Activated T-cell treated with anti-CD3 and anti-CD28 coated beads, Interleukin-2, amount 50 U/mL, for 4 hours (primary cell): Measurements from ENCODE around the gene CFAP77. TPM values are rescaled to one million over a fixed set of nuclear protein-coding genes. Genes with fewer than 3 reads are reported as not detected.
"Not testable (repeated sequence)": the region's sequence is repeated elsewhere in the genome, so short reads cannot be mapped to it uniquely, and the experiment has no call there.

Source experiments
- ATAC-seq, 2 donors: fragments of 200-7000 bp; cut with Tn5 transposase; one replicate each; pipeline ENCODE4 v1.10.0; 2021
- DNase-seq: peaks from one replicate; pipeline ENCODE4 v3.0.0-alpha.2; 2020
- H3K27me3 Mint-ChIP-seq: one replicate; pipeline ENCODE4 v1.8.0; 2021; ENCODE audit warnings: low read depth, mixed read lengths
- H3K36me3 Mint-ChIP-seq: one replicate; pipeline ENCODE4 v1.8.0; 2022; ENCODE audit warnings: mixed read lengths; ENCODE audit not compliant: insufficient read depth
- H3K4me1 Mint-ChIP-seq: one replicate; pipeline ENCODE4 v1.8.0; 2021; ENCODE audit warnings: low read depth, mixed read lengths
- H3K4me3 Mint-ChIP-seq: one replicate; pipeline ENCODE4 v1.8.0; 2021; ENCODE audit warnings: mild to moderate bottlenecking, moderate library complexity, mixed read lengths
- H3K9me3 Mint-ChIP-seq: one replicate; pipeline ENCODE4 v1.8.0; 2021; ENCODE audit warnings: mixed read lengths
- total RNA-seq, 3 donors: library from RNA; stranded (reverse); gene quantifications; one replicate each; pipeline ENCODE4 v1.2.1, GENCODE V29; 2021

The CFAP77 gene
- not detected for total RNA-seq

DNA sequence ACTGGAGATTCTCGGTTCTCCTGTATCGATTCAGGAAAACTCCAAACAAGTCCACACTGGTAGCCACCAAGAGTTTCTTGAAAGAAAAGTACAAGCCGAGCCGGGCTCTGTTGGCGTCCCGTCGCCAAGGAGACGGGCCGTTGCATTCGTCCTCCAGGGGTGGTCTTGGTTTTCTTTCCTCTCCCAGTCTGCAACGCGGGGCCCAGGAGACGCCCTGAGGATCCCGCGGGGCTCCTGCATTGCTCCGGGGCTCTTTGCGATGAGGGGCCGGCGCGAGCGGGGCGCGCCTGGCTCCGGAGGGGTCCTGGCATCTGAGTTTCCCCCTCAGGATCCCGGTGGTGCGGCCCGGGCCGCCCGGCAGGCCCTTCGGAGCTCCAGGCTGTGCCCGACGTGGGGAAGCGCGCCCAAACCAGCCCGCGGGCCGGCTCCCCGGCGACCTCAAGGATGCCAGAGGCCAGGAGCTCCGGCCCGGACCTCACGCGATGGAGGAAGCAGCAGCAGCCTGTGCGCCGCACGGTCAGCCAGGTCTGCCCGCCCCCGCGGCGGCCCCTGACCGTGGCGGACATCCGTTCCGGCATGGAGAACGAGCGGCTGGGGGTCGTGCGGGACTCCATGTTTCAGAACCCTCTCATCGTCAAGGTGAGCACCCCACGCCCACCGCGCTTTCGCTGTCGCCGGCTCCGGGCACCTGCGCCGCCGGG is at the start of gene CFAP77:
CFAP77 (plus strand) TSS at position 384 of the 701 bp plus-strand sequence; CDS start at position 445, 61 bp downstream.
- Mint-ChIP-seq H3K9me3 (no peaks in the 10 kb centered on the region), H3K4me1 (peaks cover 42% of the 10 kb centered on the region), H3K36me3 (peaks cover 3% of the 10 kb centered on the region), H3K4me3 (peak within 1 kb of the TSS; percentile 73), H3K27me3 (peaks cover 37% of the 10 kb centered on the region)
- DNase-seq (peak; percentile 20), ATAC-seq (peak; percentile 50)

DNA sequence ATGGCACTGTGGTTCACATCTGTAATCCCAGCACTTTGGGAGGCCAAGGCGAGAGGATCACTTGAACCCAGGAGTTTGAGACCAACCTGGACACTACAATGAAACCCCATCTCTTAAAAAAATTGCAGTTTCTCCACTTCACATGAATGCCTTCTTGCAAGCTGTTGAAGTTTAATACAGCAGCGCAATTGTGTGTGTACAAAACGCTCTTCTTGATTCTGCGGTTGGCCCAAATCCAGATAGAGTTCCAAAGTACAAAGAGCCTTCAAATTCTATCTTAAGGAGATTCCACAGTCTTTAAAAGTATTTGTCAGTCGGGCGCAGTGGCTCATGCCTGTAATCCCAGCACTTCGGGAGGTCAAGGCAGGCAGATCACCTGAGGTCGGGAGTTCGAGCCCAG is 45.9 kb upstream of the CFAP77 start:
- DNase-seq (no peak), ATAC-seq (no peak)
- Mint-ChIP-seq H3K4me1 (no peaks in the 10 kb centered on the region), H3K36me3 (no peaks in the 10 kb centered on the region), H3K4me3 (no peak overlapping the region), H3K27me3 (no peaks in the 10 kb centered on the region), H3K9me3 (no peaks in the 10 kb centered on the region)

DNA sequence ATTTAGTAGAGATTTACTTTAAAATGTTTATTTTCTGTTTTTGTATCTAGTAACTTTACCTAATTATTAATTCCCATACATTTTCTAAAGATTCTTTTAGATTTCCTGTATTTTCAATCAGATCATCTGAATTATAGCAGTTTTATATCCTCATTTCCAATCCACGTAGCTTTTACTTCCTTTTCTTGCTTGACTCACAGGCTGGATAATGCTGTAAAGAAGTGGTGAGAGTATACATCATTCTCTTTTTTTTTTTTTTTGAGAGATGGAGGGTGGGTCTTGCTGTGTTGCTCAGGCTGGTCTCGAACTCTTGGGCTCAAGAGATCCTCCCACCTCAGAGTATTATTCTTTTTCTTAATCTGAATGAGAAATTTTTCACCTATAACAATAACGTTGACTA is 44.0 kb upstream of the CFAP77 start:
- Mint-ChIP-seq H3K9me3 (no peaks in the 10 kb centered on the region), H3K4me3 (no peak overlapping the region), H3K27me3 (no peaks in the 10 kb centered on the region), H3K4me1 (no peaks in the 10 kb centered on the region), H3K36me3 (peaks cover 1% of the 10 kb centered on the region)
- DNase-seq (no peak), ATAC-seq (no peak)

DNA sequence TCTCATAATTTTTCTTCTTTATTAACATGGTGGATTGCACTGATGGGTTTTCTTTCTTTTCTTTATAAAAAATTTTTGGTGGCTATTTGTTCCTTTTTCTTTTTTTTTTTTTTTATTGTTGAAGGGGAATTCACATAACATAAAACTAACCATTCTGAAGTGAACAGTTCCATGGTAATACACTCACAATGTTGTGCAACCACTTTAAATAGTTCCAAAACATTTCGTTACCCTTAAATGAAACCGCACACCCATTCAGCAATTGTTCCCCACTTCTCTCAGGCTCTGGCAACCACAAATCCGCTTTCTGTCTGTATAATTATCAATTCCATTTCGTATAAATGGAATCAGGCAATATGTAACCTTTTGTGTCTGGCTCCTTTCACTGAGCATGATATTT is 43.5 kb upstream of the CFAP77 start:
- H3K36me3 Mint-ChIP-seq: peaks cover 1% of the 10 kb centered on the region
- H3K27me3 Mint-ChIP-seq: no peaks in the 10 kb centered on the region
- no peak for ATAC-seq
- DNase-seq: no peak
- H3K4me3 Mint-ChIP-seq: no peak overlapping the region
- H3K4me1 Mint-ChIP-seq: no peaks in the 10 kb centered on the region
- H3K9me3 Mint-ChIP-seq: no peaks in the 10 kb centered on the region

DNA sequence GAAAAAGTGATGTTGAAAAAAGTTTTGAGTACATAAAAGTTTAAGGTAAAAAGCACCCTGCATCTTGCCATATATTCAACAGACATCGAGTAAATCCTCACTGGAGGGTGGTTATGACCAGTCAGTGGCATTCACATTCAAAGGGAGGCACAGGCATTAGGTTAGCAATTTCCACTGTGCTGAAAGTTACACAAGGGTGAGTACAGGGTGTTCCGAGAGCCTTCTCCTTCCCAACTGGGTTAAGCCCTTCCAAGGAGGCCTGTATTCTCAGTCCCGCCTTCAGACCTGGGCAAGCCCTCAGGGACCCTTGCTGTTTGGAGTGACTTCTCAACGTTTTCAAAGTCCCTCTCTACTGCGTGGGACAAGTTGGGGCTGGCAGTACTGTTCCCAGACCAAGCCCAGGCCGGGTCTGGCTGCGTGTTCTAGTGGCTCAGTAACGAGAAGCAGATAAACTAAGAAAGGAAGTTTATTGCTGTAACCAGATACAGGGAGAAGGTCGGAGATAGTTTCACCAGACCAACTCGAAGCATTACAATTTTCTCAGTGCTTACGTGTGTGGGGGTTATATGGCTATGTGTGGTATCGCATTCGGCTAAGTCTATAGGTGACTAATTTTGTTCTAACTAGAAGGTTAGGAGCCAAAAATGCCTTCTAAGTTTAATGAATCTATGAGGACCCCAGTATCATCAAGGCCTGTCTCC is 42.2 kb upstream of the CFAP77 start:
- Mint-ChIP-seq H3K9me3 (no peaks in the 10 kb centered on the region), H3K27me3 (no peaks in the 10 kb centered on the region), H3K36me3 (peaks cover 6% of the 10 kb centered on the region), H3K4me3 (no peak overlapping the region), H3K4me1 (peaks cover 7% of the 10 kb centered on the region)
- ATAC-seq: no peak
- no peak for DNase-seq

DNA sequence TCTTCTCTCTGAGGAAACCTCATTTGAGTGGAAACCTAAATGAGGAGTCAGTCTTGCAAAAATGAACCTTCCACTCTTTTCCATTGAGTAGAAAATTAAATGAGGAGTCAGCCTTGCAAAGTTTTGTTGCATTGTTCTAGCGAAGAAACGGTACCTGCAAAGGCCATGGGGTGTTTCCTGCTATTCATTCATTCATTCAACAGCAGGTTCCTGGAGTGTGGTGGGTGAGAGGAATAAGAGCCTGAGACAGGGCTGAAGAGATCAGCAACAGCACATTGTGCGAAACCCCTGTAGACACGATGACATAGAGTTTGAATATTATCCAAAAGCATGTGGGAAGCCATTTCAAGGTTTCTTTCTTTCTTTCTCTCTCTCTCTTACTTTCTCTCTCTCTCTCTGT is 40.6 kb upstream of the CFAP77 start:
- DNase-seq (no peak), ATAC-seq (no peak)
- no peak overlapping the region for H3K4me3 Mint-ChIP-seq
- no peaks in the 10 kb centered on the region for H3K27me3 Mint-ChIP-seq
- H3K9me3 Mint-ChIP-seq: no peaks in the 10 kb centered on the region
- peaks cover 16% of the 10 kb centered on the region for H3K4me1 Mint-ChIP-seq
- H3K36me3 Mint-ChIP-seq: peaks cover 6% of the 10 kb centered on the region

DNA sequence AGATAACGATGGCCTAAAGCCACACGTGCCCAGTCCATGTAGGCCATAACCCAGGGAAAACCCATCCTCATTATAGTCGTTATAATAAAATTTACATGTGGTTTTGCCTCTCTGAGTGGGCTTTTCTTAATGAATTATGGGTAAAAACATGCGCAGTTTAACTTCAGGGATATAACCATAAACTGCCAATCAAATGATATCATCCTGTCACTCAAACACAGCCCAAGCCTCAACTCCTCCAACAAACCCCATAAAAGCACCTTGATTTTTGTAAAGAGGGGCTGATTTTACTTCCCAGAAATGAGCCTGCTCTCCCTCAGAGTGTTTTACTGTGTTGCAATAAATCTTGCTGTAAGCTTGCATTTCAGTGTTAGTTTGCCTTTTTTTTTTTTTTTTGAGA is 39.4 kb upstream of the CFAP77 start:
- DNase-seq: no peak
- Mint-ChIP-seq H3K4me3 (no peak overlapping the region), H3K36me3 (peaks cover 10% of the 10 kb centered on the region), H3K27me3 (no peaks in the 10 kb centered on the region), H3K4me1 (peaks cover 16% of the 10 kb centered on the region), H3K9me3 (no peaks in the 10 kb centered on the region)
- ATAC-seq: no peak

DNA sequence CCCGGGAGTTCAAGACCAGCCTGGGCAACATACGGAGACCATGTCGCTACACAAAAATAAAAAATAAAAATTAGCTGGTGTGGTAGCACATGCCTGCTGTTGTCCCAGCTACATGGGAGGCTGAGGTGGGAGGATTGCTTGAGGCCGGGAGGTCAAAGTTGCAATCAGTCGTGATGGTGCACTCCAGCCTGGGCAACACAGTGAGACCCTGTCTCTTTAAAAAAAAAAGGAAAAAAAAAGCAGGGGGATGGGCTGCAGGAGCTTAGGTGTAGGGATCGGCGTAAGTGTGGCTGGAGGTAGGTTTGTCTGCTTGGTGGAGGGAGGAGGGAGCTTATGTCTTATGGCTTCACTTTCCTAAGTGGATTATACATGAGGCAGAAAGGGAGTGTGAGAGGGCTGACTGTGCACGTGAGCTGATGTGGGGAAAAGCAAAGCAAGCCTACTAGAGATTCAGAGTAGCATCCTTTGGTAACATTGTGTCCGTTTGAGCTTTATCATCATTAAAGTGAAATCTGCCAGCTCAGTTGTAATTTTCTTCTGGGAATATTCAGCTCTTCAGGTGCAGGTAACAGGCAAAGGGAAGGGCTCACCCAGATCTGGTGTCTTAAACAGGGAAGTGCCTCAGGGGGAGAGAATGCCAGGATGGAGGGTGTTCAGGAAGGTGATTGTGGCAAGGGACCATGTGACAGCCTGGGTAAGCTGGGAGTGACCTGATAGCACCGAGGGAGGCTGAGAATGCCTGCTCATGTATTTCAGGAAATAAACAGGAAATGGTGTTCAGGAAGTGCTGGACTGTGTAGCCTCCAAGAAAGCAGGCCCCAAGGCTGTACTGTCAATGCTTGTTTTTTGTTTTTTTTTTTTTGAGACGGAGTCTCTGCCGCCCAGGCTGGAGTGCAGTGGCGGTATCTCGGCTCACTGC is 37.6 kb upstream of the CFAP77 start:
- ATAC-seq (no peak), DNase-seq (no peak)
- no peak overlapping the region for H3K4me3 Mint-ChIP-seq
- H3K27me3 Mint-ChIP-seq: no peaks in the 10 kb centered on the region
- H3K4me1 Mint-ChIP-seq: peaks cover 16% of the 10 kb centered on the region
- H3K36me3 Mint-ChIP-seq: peaks cover 18% of the 10 kb centered on the region
- no peaks in the 10 kb centered on the region for H3K9me3 Mint-ChIP-seq

DNA sequence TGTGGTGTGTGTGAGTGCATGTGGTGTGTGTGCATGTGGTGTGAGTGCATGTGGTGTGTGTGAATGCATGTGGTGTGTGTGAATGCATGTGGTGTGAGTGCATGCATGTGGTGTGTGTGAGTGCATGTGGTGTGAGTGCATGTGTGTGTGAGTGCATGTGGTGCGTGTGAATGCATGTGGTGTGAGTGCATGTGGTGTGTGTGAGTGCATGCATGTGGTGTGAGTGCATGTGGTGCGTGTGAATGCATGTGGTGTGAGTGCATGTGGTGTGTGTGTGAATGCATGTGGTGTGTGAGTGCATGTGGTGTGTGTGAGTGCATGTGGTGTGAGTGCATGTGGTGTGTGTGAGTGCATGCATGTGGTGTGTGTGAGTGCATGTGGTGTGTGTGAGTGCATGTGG is 32.2 kb upstream of the CFAP77 start:
- H3K4me3 Mint-ChIP-seq, ATAC-seq, H3K9me3 Mint-ChIP-seq, DNase-seq, H3K27me3 Mint-ChIP-seq: not testable (repeated sequence)
- Mint-ChIP-seq H3K4me1 (peaks cover 20% of the 10 kb centered on the region), H3K36me3 (peaks cover 17% of the 10 kb centered on the region)

DNA sequence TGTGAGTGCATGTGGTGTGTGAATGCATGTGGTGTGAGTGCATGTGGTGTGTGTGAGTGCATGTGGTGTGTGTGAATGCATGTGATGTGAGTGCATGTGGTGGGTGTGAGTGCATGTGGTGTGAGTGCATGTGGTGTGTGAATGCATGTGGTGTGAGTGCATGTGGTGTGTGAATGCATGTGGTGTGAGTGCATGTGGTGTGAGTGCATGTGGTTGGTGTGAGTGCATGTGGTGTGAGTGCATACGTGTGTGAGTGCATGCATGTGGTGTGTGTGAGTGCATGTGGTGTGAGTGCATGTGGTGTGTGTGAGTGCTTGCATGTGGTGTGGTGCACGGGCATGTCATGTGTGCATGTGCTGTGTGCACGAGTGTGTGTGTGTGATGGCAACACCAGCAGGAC is 31.6 kb upstream of the CFAP77 start:
- H3K9me3 Mint-ChIP-seq, H3K4me3 Mint-ChIP-seq, H3K27me3 Mint-ChIP-seq, ATAC-seq, DNase-seq: not testable (repeated sequence)
- peaks cover 17% of the 10 kb centered on the region for H3K4me1 Mint-ChIP-seq
- peaks cover 19% of the 10 kb centered on the region for H3K36me3 Mint-ChIP-seq

DNA sequence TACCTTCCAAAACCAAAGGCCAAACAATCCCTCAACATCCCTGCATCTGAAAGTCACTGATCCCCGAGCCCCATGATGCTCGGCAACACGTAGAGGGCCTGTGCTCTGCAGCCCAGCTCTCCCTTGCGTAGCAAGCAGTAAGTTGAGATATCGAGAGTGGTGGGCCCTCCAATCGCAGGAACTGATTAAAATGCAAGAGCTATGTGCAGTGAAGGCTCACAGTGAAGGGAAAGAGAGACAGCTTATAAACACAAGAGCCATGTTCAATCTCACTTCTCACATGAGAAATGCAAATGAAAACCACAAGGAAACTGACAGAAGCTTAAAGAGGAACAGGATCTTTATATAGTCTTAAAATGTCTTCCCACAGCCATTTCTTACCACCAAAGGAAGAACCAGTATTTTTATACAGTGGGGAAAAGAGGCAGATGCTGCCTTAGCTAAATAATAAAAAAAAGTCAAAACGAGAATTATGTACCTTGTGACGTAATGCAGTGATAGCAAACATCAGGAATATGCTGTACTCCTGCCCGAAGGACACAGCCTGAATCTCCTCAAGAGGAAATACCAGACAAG is 28.0 kb upstream of the CFAP77 start:
- Mint-ChIP-seq H3K9me3 (no peaks in the 10 kb centered on the region), H3K4me3 (no peak overlapping the region), H3K27me3 (no peaks in the 10 kb centered on the region), H3K4me1 (peaks cover 25% of the 10 kb centered on the region), H3K36me3 (peaks cover 23% of the 10 kb centered on the region)
- DNase-seq (no peak), ATAC-seq (no peak)

DNA sequence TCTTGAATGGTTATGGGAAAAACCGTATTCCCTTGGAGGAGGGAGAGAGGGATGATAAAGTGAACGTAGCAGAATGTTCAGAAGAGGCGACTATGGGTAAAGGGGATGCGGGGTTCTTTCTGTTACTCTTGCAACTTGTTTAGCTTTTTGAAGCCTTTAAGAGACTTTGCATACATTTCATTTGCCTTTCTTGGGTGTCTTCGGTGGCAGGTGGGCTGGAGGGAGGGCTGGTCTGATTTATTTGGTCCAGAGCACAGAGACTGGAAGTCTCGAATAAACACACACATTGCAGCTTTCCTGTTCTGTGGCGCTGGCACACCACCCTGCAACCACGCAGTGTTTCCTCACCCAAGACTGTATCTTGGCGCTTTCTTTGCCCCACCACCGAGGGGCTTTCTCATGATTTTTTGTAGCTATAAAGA is 26.5 kb upstream of the CFAP77 start:
- DNase-seq (no peak), ATAC-seq (no peak)
- peaks cover 25% of the 10 kb centered on the region for H3K4me1 Mint-ChIP-seq
- H3K4me3 Mint-ChIP-seq: no peak overlapping the region
- no peaks in the 10 kb centered on the region for H3K9me3 Mint-ChIP-seq
- peaks cover 32% of the 10 kb centered on the region for H3K36me3 Mint-ChIP-seq
- H3K27me3 Mint-ChIP-seq: no peaks in the 10 kb centered on the region

DNA sequence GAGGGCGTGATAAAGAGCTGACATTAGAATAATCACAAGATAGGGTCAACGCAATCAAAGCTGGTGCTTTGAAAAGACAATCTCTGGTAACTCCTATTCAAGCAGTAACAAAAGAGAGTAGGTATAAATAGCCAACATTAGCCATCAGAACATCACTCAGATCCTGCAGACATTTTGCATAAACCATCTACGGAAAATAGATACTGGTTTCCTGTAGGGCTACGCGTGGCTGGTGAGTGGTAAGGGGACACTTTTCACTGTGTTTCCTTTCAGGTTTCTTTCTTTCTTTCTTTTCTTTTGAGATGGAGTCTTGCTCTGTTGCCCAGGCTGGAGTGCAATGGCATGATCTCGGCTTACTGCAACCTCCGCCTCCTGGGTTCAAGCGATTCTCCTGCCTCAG is 25.6 kb upstream of the CFAP77 start:
- Mint-ChIP-seq H3K27me3 (no peaks in the 10 kb centered on the region), H3K4me1 (peaks cover 25% of the 10 kb centered on the region), H3K36me3 (peaks cover 33% of the 10 kb centered on the region), H3K4me3 (no peak overlapping the region), H3K9me3 (no peaks in the 10 kb centered on the region)
- no peak for DNase-seq
- ATAC-seq: no peak

DNA sequence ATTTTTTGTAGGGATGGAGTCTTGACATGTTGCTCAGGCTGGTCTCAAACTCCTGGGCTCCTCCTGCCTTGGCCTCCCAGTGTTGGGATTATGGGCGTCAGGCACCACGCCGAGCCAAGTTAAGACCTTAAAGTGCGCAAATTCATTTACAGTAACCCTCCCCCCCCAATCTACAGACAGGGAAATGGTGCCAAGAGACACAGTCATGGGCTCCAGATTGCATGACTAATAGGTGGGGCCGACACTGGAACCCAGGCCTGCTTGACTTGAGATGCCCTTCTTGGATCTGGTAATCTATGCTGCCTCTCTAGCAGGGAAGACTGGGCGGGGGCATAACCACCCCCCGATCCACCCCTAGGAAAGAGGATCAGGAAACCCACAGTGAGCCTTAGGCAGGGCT is 22.9 kb upstream of the CFAP77 start:
- Mint-ChIP-seq H3K9me3 (no peaks in the 10 kb centered on the region), H3K4me1 (peaks cover 18% of the 10 kb centered on the region), H3K36me3 (peaks cover 46% of the 10 kb centered on the region), H3K4me3 (no peak overlapping the region), H3K27me3 (no peaks in the 10 kb centered on the region)
- no peak for ATAC-seq
- DNase-seq: no peak
